Endothelial cell of umbilical vein (primary cell): ENCODE measurements around the gene RNF40. TPM values are rescaled to one million over a fixed set of nuclear protein-coding genes. Genes with fewer than 3 reads are reported as not detected.

Experiments
- BruUV-seq: library from RNA; stranded (reverse); fragments of 400-500 nt; replicated peaks from 2 replicates; lab custom pipeline; 2021; lab: Mats Ljungman, UMichigan
- CTCF ChIA-PET: fragments of 300-600, 350-600 bp; sonication (Branson Sonifier 250); formaldehyde crosslinking; loops from one replicate; lab custom pipeline; 2021; ENCODE audit warnings: antibody characterized with exemption, inconsistent platforms; lab: Charles Lee
- POLR2A ChIA-PET: fragments of 300-600, 350-600 bp; sonication (Branson Sonifier 250); formaldehyde crosslinking; loops from one replicate; lab custom pipeline; 2021; ENCODE audit warnings: antibody characterized with exemption, inconsistent platforms; lab: Charles Lee
- DNase-seq: peaks from one replicate; pipeline ENCODE4 v3.0.0-alpha.2; 2011; ENCODE audit warnings: low read depth, low spot score
- FAIRE-seq: peaks from 2 replicates; lab custom pipeline; 2011; peaks lifted over from hg19 to GRCh38; lab: Jason Lieb, UNC
- H2AFZ ChIP-seq: 2 replicates; pipeline ENCODE4 v1.6.0; 2012; ENCODE audit warnings: low read depth, low read length, control low read depth, inconsistent platforms
- H3K27ac ChIP-seq: 2 replicates; pipeline ENCODE4 v1.5.1; 2011; ENCODE audit warnings: low read depth, mild to moderate bottlenecking, control low read depth, low read length, moderate library complexity; ENCODE audit not compliant: insufficient read depth
- H3K27me3 ChIP-seq, 2 experiments: 2 replicates each; pipeline versions ENCODE4 v1.6.0 to v1.6.1; 2011; ENCODE audit warnings: low read length in 2 of 2, mixed read lengths in 1 of 2; ENCODE audit not compliant: control insufficient read depth in 2 of 2, insufficient read depth in 2 of 2
- H3K36me3 ChIP-seq, 2 experiments: 2 replicates in 1 of 2; 3 replicates in 1 of 2; pipeline ENCODE4 v1.5.1; 2011; ENCODE audit warnings: low read length in 2 of 2, mild to moderate bottlenecking in 1 of 2, moderate library complexity in 1 of 2; ENCODE audit not compliant: control insufficient read depth in 2 of 2, insufficient read depth in 2 of 2; ENCODE audit errors: extremely low read depth in 1 of 2
- H3K4me1 ChIP-seq: 3 replicates; pipeline ENCODE4 v1.5.1; 2011; ENCODE audit warnings: mild to moderate bottlenecking, low read length; ENCODE audit not compliant: control insufficient read depth, insufficient read depth; ENCODE audit errors: extremely low read depth
- H3K4me2 ChIP-seq: 2 replicates; pipeline ENCODE4 v1.6.1; 2011; ENCODE audit warnings: low read length, control low read depth, mixed read lengths; ENCODE audit not compliant: insufficient read depth
- H3K4me3 ChIP-seq, 3 experiments: fragments of 200-600 bp in 1 of 3; sonication (generic), shearing (Covaris generic) in 1 of 3; replicated peaks in 1 of 3; 2 replicates each; pipeline ENCODE4 v1.5.1; 2011 to 2016; ENCODE audit warnings: control low read depth in 3 of 3, low read length in 3 of 3, mild to moderate bottlenecking in 2 of 3, inconsistent platforms in 1 of 3, low read depth in 1 of 3, moderate library complexity in 1 of 3; ENCODE audit not compliant: insufficient read depth in 1 of 3
- H3K79me2 ChIP-seq: 2 replicates; pipeline ENCODE4 v1.6.0; 2012; ENCODE audit warnings: low read length, inconsistent platforms; ENCODE audit not compliant: control insufficient read depth, insufficient read depth
- H3K9ac ChIP-seq: replicated peaks from 2 replicates; pipeline ENCODE3; 2011; ENCODE audit warnings: low read length, control low read depth; ENCODE audit not compliant: insufficient read depth; ENCODE audit errors: extremely low read depth
- H3K9me1 ChIP-seq: replicated peaks from 3 replicates; pipeline ENCODE4 v1.6.0; 2011; ENCODE audit warnings: mild to moderate bottlenecking, low read length; ENCODE audit not compliant: control insufficient read depth, insufficient read depth; ENCODE audit errors: extremely low read depth
- H3K9me3 ChIP-seq: replicated peaks from 2 replicates; pipeline ENCODE4 v1.5.1; 2012; ENCODE audit warnings: low read length, inconsistent platforms; ENCODE audit not compliant: control insufficient read depth, insufficient read depth
- H4K20me1 ChIP-seq: replicated peaks from 2 replicates; pipeline ENCODE3; 2011; ENCODE audit warnings: mild to moderate bottlenecking, low read length; ENCODE audit not compliant: control insufficient read depth, insufficient read depth; ENCODE audit errors: extremely low read depth
- EZH2 ChIP-seq: IDR thresholded peaks from 2 replicates; pipeline ENCODE4 v1.6.1; 2012; ENCODE audit warnings: borderline replicate concordance, low read depth, mild to moderate bottlenecking, moderate library complexity, low read length, inconsistent platforms; ENCODE audit not compliant: severe bottlenecking
- FOS ChIP-seq: IDR thresholded peaks from 2 replicates; pipeline ENCODE4 v1.6.1; 2011; ENCODE audit warnings: mild to moderate bottlenecking, low read length, moderate library complexity, borderline replicate concordance; ENCODE audit not compliant: insufficient read depth
- GATA2 ChIP-seq: IDR thresholded peaks from 2 replicates; pipeline ENCODE4 v1.7.0; 2011; ENCODE audit warnings: low read depth, mild to moderate bottlenecking, moderate library complexity, mixed read lengths, low read length; ENCODE audit not compliant: insufficient read length, insufficient read depth
- JUN ChIP-seq: IDR thresholded peaks from 2 replicates; pipeline ENCODE4 v1.6.1; 2011; ENCODE audit warnings: borderline replicate concordance, low read depth; ENCODE audit not compliant: insufficient read length, insufficient read depth
- MYC ChIP-seq: IDR thresholded peaks from one replicate; pipeline ENCODE4 v1.6.1; 2011; ENCODE audit warnings: mild to moderate bottlenecking, low read depth, low read length
- POLR2A ChIP-seq: IDR thresholded peaks from 2 replicates; pipeline ENCODE4 v1.6.1; 2012; ENCODE audit warnings: low read depth, mild to moderate bottlenecking, control low read depth, low read length
- POLR2AphosphoS5 ChIP-seq: IDR thresholded peaks from 2 replicates; pipeline ENCODE4 v1.6.1; 2012; ENCODE audit warnings: low read depth, mild to moderate bottlenecking, control low read depth, low read length, moderate library complexity; ENCODE audit not compliant: insufficient read depth
- dilution Hi-C: fragments of 300-500 bp; cut with MboI; formaldehyde crosslinking; loops from one replicate; pipeline ENCODE4 v1.15.0; 2019; ENCODE audit warnings: low sequenced_read_pairs; ENCODE audit not compliant: extremely low pct_ligation_motif_present
- intact Hi-C: fragments of 100-400 bp; cut with micrococcal nuclease; formaldehyde crosslinking; loops from one replicate; pipeline ENCODE4 v1.10.0; 2022
- polyA plus RNA-seq, 4 experiments: library from polyadenylated mRNA; depleted of rRNA in 3 of 4; stranded (reverse) in 3 of 4; unstranded in 1 of 4; fragments of >200 nt; gene quantifications; 2 replicates each; pipeline versions ENCODE4 v1.2.1 to v1.2.3, GENCODE V29; 2011 to 2012; ENCODE audit warnings: missing spikeins in 1 of 4
- total RNA-seq: library from RNA; stranded (reverse); gene quantifications from 2 replicates; pipeline ENCODE4 v1.2.3, GENCODE V29; 2021
- TF ChIP-seq, protein P1 (sequence below): IDR thresholded peaks from 2 replicates; pipeline ENCODE4 v1.6.1; 2011; ENCODE audit not compliant: insufficient read depth, insufficient read length
- TF ChIP-seq, protein P2 (sequence below), 2 donors: IDR thresholded peaks; 1 replicate in 1 of 2; 2 replicates in 1 of 2; pipeline ENCODE4 v1.5.1; 2011; ENCODE audit warnings: low read length in 2 of 2, mild to moderate bottlenecking in 2 of 2, moderate library complexity in 2 of 2, control low read depth in 1 of 2, inconsistent platforms in 1 of 2, low read depth in 1 of 2; ENCODE audit not compliant: insufficient read depth in 1 of 2; ENCODE audit errors: extremely low read depth in 1 of 2

Gene RNF40
- total and polyA plus RNA-seq, 2 donors (not counting 3 experiments of a cell fraction or from before 2014, with no cell fraction given): 60.5 to 102 TPM

DNA sequence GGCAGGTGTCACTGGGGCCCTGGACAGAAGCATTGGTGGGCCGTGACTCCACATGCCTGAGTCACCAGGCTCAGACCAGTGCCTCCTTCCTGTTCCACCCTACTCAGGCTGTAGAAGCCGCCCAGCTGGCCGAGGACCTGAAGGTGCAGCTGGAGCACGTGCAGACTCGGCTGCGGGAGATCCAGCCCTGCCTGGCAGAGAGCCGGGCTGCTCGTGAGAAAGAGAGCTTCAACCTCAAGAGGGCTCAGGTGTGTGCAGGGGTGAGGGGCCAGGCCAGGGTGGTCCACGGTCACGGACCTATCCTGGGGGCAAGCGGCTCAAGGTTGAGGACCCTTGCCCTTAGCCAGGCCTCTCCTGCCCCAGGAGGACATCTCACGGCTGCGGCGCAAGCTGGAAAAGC, 9.6 kb downstream of the RNF40 start:
- Histone ChIP-seq H3K9me1 (no peaks in the 10 kb centered on the region), H3K27ac (no peak overlapping the region), H3K4me2 (no peak overlapping the region), H3K27me3 (no peaks in the 10 kb centered on the region), H3K4me3 (no peak overlapping the region), H2AFZ (no peak overlapping the region), H3K36me3 (peaks cover 13 to 52% of the 10 kb centered on the region in 2 experiments), H3K79me2 (no peaks in the 10 kb centered on the region), H3K4me1 (peaks cover 8% of the 10 kb centered on the region), H4K20me1 (no peaks in the 10 kb centered on the region), H3K9ac (no peak overlapping the region), H3K9me3 (no peaks in the 10 kb centered on the region)
- dilution Hi-C loops (no loop called here), intact Hi-C loops (no loop called here)
- ChIA-PET CTCF (interaction anchor here (1.0 to 1.4 kb wide), 3 partner anchors 9 to 151 kb away, joined by 3 read pairs; no protein-coding TSS in a partner anchor), POLR2A (no interaction called here)
- DNase-seq (no peak), FAIRE-seq (no peak)
- BruUV-seq: no TSS peak
- TF ChIP-seq, protein P1, sequence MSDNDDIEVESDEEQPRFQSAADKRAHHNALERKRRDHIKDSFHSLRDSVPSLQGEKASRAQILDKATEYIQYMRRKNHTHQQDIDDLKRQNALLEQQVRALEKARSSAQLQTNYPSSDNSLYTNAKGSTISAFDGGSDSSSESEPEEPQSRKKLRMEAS: no peak
- no peak for TF ChIP-seq POLR2A
- TF ChIP-seq EZH2: no peak
- TF ChIP-seq MYC: no peak

DNA sequence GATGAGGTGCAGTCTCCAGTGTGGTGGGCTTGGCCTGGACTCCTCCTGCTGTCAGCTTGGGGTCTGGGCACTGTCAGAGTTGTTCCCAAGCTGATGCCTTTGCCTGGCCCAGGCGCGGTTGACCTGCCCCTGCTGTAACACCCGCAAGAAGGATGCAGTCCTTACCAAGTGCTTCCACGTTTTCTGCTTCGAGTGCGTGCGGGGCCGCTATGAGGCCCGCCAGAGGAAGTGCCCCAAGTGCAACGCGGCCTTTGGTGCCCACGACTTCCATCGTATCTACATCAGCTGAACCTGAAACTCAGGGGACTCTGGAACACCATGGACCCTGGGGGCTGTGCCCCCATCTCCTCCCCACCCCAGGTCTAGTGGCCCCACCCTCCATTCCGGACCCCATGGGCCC, 11.7 kb downstream of the RNF40 start:
- no peaks in the 10 kb centered on the region for H3K79me2 ChIP-seq
- ChIA-PET POLR2A (no interaction called here), CTCF (no interaction called here)
- peaks cover 8 to 37% of the 10 kb centered on the region in 2 experiments for H3K36me3 ChIP-seq
- TF ChIP-seq JUN (no peak), MYC (no peak), POLR2AphosphoS5 (no peak), FOS (no peak), POLR2A (no peak), GATA2 (no peak), EZH2 (no peak)
- TF ChIP-seq, protein P2, sequence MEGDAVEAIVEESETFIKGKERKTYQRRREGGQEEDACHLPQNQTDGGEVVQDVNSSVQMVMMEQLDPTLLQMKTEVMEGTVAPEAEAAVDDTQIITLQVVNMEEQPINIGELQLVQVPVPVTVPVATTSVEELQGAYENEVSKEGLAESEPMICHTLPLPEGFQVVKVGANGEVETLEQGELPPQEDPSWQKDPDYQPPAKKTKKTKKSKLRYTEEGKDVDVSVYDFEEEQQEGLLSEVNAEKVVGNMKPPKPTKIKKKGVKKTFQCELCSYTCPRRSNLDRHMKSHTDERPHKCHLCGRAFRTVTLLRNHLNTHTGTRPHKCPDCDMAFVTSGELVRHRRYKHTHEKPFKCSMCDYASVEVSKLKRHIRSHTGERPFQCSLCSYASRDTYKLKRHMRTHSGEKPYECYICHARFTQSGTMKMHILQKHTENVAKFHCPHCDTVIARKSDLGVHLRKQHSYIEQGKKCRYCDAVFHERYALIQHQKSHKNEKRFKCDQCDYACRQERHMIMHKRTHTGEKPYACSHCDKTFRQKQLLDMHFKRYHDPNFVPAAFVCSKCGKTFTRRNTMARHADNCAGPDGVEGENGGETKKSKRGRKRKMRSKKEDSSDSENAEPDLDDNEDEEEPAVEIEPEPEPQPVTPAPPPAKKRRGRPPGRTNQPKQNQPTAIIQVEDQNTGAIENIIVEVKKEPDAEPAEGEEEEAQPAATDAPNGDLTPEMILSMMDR (IDR thresholded peaks at IDR 0.05; ENCODE audit: extremely low read depth in 1 of 2, insufficient read depth in 1 of 2, low read depth in 1 of 2, low read length in 2 of 2): no peak
- TF ChIP-seq, protein P1: no peak
- no peak overlapping the region for H3K4me2 ChIP-seq
- intact Hi-C loops (no loop called here), dilution Hi-C loops (no loop called here)
- no TSS peak for BruUV-seq
- FAIRE-seq (no peak), DNase-seq (no peak)
- H3K9me3 ChIP-seq: no peaks in the 10 kb centered on the region
- no peak overlapping the region for H3K27ac ChIP-seq
- no peak overlapping the region for H3K9ac ChIP-seq
- H4K20me1 ChIP-seq: no peaks in the 10 kb centered on the region
- H3K27me3 ChIP-seq: no peaks in the 10 kb centered on the region
- H3K9me1 ChIP-seq: no peaks in the 10 kb centered on the region
- H3K4me1 ChIP-seq: peaks cover 8% of the 10 kb centered on the region
- H2AFZ ChIP-seq: no peak overlapping the region
- no peak overlapping the region for H3K4me3 ChIP-seq
